Measurements from ENCODE around the gene NCOA3. TPM values are rescaled to one million over a fixed set of nuclear protein-coding genes. Genes with fewer than 3 reads are reported as not detected.

The NCOA3 gene
- total RNA-seq, 1 experiment from 2014 or later, result 23.3 TPM

DNA sequence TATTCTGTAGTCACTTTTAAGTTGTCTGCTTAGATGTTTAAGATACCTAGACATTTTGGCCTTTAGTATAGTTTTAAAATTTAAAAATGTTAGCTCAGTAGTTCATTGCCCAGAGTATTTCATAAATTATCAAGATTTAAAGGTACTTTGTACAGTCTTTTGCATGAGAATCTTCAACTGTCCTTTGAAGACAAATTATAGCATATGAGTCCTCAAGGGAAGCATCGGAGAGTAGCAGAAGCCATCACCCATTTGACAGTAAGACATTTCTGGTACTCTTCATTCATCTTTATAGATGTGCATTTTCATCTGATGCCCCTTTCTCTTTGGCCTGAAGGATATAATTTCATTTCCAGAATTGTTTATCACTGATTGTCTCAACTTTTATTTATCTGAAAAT, 89.5 kb downstream of the NCOA3 start:
- no peaks in the 10 kb centered on the region; the same call in 1 of the 2 replicates for H3K79me2 ChIP-seq (ENCODE audit: insufficient read depth, low read length)
- no peaks in the 10 kb centered on the region for H3K27me3 ChIP-seq (ENCODE audit: insufficient read depth, low read length)
- no peak overlapping the region for H2BK12ac ChIP-seq (ENCODE audit: insufficient read length, low read depth, low read length)
- H4K20me1 ChIP-seq (ENCODE audit: control insufficient read depth, insufficient read depth, insufficient read length), result no peaks in the 10 kb centered on the region
- H3K4me1 ChIP-seq (ENCODE audit: insufficient read depth, low read length), result no peaks in the 10 kb centered on the region
- H3K23me2 ChIP-seq (ENCODE audit: insufficient read length, low read depth, low read length, poor library complexity, severe bottlenecking), result no peaks in the 10 kb centered on the region
- H4K8ac ChIP-seq (replicated peaks; ENCODE audit: insufficient read length, low read depth, low read length), result no peak overlapping the region
- H3T11ph ChIP-seq (ENCODE audit: low read length), result no peak overlapping the region
- H3K23ac ChIP-seq (ENCODE audit: insufficient read length, low read depth, low read length), result no peak overlapping the region
- no peak overlapping the region for H2BK5ac ChIP-seq (ENCODE audit: insufficient read length, low read length)
- no peak overlapping the region for H2AFZ ChIP-seq (ENCODE audit: low read length)
- H3K27me3 Mint-ChIP-seq (ENCODE audit: low read depth), result peaks cover 1% of the 10 kb centered on the region; the same call in 1 of the 2 replicates
- peaks cover 5% of the 10 kb centered on the region for H3K79me1 ChIP-seq (ENCODE audit: insufficient read depth, low read depth, low read length, poor library complexity, severe bottlenecking)
- H3K4me3 Mint-ChIP-seq, result no peak overlapping the region
- no peak overlapping the region for H3K4ac ChIP-seq (ENCODE audit: low read depth, low read length)
- H3K56ac ChIP-seq (ENCODE audit: insufficient read length, low read depth, low read length), result no peak overlapping the region
- peaks cover 2 to 23% (median 13%) of the 10 kb centered on the region in 3 experiments; a peak in 4 of 7 replicates for H3K36me3 Mint-ChIP-seq (ENCODE audit: insufficient read depth in 1 of 3, low read depth in 3 of 3)
- DNase-seq, result no peak
- H3K4me2 ChIP-seq (ENCODE audit: insufficient read depth, insufficient read length, low read length), result no peak overlapping the region
- H2BK20ac ChIP-seq (ENCODE audit: low read depth, low read length, poor library complexity, severe bottlenecking), result no peak overlapping the region
- peak overlapping the region in 2 of 3 experiments; percentile 42 to 44; a peak in 2 of 7 replicates for H3K27ac Mint-ChIP-seq
- H4K91ac ChIP-seq (ENCODE audit: insufficient read length, low read depth, low read length), result no peak overlapping the region
- no peaks in the 10 kb centered on the region for H3K9me3 ChIP-seq (ENCODE audit: control insufficient read depth, low read depth, low read length)
- no CpG with 5 or more reads among the region's 1 CpG for WGBS (ENCODE audit: extremely low coverage, insufficient read length, low lambda C conversion rate)
- H3K27ac ChIP-seq (ENCODE audit: insufficient read length, low read depth, low read length), result no peak overlapping the region
- no peak overlapping the region for H3K14ac ChIP-seq (ENCODE audit: insufficient read depth, low read length)
- H4K5ac ChIP-seq (ENCODE audit: insufficient read length, low read depth, low read length), result no peak overlapping the region
- H3K4me1 Mint-ChIP-seq, result peaks cover 34 to 36% of the 10 kb centered on the region in 2 experiments
- TF ChIP-seq, protein P1, sequence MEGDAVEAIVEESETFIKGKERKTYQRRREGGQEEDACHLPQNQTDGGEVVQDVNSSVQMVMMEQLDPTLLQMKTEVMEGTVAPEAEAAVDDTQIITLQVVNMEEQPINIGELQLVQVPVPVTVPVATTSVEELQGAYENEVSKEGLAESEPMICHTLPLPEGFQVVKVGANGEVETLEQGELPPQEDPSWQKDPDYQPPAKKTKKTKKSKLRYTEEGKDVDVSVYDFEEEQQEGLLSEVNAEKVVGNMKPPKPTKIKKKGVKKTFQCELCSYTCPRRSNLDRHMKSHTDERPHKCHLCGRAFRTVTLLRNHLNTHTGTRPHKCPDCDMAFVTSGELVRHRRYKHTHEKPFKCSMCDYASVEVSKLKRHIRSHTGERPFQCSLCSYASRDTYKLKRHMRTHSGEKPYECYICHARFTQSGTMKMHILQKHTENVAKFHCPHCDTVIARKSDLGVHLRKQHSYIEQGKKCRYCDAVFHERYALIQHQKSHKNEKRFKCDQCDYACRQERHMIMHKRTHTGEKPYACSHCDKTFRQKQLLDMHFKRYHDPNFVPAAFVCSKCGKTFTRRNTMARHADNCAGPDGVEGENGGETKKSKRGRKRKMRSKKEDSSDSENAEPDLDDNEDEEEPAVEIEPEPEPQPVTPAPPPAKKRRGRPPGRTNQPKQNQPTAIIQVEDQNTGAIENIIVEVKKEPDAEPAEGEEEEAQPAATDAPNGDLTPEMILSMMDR (conservative IDR thresholded peaks at IDR 0.05), result no peak
- H3K9ac ChIP-seq (ENCODE audit: extremely low read depth, insufficient read length, low read length), result no peak overlapping the region
- H3K18ac ChIP-seq (ENCODE audit: insufficient read length, low read depth, low read length), result no peak overlapping the region
- H2AK5ac ChIP-seq (ENCODE audit: insufficient read length, low read length), result no peak overlapping the region
- H3K9me3 Mint-ChIP-seq, result no peaks in the 10 kb centered on the region; a peak in 1 of 5 replicates
- no peak overlapping the region for H2BK15ac ChIP-seq (ENCODE audit: low read depth, low read length)
- H2BK120ac ChIP-seq (ENCODE audit: low read depth, low read length, poor library complexity, severe bottlenecking), result no peak overlapping the region

All from H9 (cell line).